ENCODE measurements around the gene B4GALNT2. TPM values are rescaled to one million over a fixed set of nuclear protein-coding genes. Genes with fewer than 3 reads are reported as not detected.

The B4GALNT2 gene
- total and polyA plus RNA-seq, 2 donors (not counting 1 experiment from before 2014, with no cell fraction given), result 0.12 TPM; not detected in 1

GRCh38 chr17:49198211-49198610, 65.6 kb downstream of the B4GALNT2 start:
- no peaks in the 10 kb centered on the region for H3K36me3 ChIP-seq (replicated peaks in 1 of 2; ENCODE audit: control extremely low read depth in 1 of 2, control insufficient read depth in 1 of 2, extremely low read depth in 1 of 2, insufficient read depth in 2 of 2, low read length in 1 of 2)
- DNase-seq (no peak), ATAC-seq (ENCODE audit: low read depth) (no peak)
- no peaks in the 10 kb centered on the region for H3K79me2 ChIP-seq (ENCODE audit: control insufficient read depth, insufficient read depth, low read length)
- intact Hi-C loops (cut with micrococcal nuclease), result loop anchor here (10.0 kb wide), 2 partner anchors 477 to 1093 kb away; partner anchors contain the start of genes CBX1, SNX11 and SPOP
- Mint-ChIP-seq H3K27ac (no peak overlapping the region), H3K4me3 (no peak overlapping the region), H3K27me3 (no peaks in the 10 kb centered on the region), H3K4me1 (peaks cover 17% of the 10 kb centered on the region), H3K9me3 (ENCODE audit: insufficient read depth) (no peaks in the 10 kb centered on the region)
- H2AFZ ChIP-seq (ENCODE audit: insufficient read depth, low read depth, low read length, poor library complexity, severe bottlenecking), result no peak overlapping the region
- no peaks in the 10 kb centered on the region for H4K20me1 ChIP-seq (ENCODE audit: control insufficient read depth, insufficient read depth, low read length, poor library complexity, severe bottlenecking)
- TF ChIP-seq, protein P1, sequence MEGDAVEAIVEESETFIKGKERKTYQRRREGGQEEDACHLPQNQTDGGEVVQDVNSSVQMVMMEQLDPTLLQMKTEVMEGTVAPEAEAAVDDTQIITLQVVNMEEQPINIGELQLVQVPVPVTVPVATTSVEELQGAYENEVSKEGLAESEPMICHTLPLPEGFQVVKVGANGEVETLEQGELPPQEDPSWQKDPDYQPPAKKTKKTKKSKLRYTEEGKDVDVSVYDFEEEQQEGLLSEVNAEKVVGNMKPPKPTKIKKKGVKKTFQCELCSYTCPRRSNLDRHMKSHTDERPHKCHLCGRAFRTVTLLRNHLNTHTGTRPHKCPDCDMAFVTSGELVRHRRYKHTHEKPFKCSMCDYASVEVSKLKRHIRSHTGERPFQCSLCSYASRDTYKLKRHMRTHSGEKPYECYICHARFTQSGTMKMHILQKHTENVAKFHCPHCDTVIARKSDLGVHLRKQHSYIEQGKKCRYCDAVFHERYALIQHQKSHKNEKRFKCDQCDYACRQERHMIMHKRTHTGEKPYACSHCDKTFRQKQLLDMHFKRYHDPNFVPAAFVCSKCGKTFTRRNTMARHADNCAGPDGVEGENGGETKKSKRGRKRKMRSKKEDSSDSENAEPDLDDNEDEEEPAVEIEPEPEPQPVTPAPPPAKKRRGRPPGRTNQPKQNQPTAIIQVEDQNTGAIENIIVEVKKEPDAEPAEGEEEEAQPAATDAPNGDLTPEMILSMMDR (IDR thresholded peaks at IDR 0.05), result no peak
- no peak for TF ChIP-seq EZH2 (IDR thresholded peaks at IDR 0.05; ENCODE audit: borderline replicate concordance, insufficient read depth, low read depth, low read length, poor library complexity, severe bottlenecking)
- whole genome bisulfite sequencing (ENCODE audit: insufficient coverage), result no CpG with 5 or more reads among the region's 2 CpGs
- CTCF ChIA-PET, result interaction anchor here (1.0 to 4.5 kb wide), 8 partner anchors 11 to 28 kb away, joined by 3 to 32 read pairs (median 4); no protein-coding TSS in a partner anchor
- no peaks in the 10 kb centered on the region for H3K9me3 ChIP-seq (ENCODE audit: control extremely low read depth in 1 of 3, control insufficient read depth in 2 of 3, insufficient read depth in 1 of 3, low read length in 2 of 3)
- no peak overlapping the region for H3K27ac ChIP-seq (ENCODE audit: low read length in 2 of 2)
- no peak overlapping the region for H3K4me2 ChIP-seq (replicated peaks; ENCODE audit: low read depth, low read length, poor library complexity, severe bottlenecking)
- no peaks in the 10 kb centered on the region for H3K27me3 ChIP-seq (replicated peaks in 1 of 4; ENCODE audit: control extremely low read depth in 1 of 4, control insufficient read depth in 3 of 4, insufficient read depth in 4 of 4, low read length in 3 of 4)
- H3K9ac ChIP-seq (ENCODE audit: low read length), result no peak overlapping the region
- peaks cover 11 to 14% of the 10 kb centered on the region in 2 donors for H3K4me1 ChIP-seq (ENCODE audit: control insufficient read depth in 2 of 2, insufficient read depth in 2 of 2, low read length in 2 of 2)
- POLR2A ChIA-PET, result interaction anchor here (1.4 kb wide), 1 partner anchor 12 kb away, joined by 4 read pairs; the partner anchor contains the start of genes ABI3 and GNGT2
- H3K4me3 ChIP-seq (ENCODE audit: control extremely low read depth in 1 of 5, extremely low read depth in 1 of 5, insufficient read depth in 1 of 5, low read depth in 2 of 5, low read length in 4 of 5), result no peak overlapping the region

GRCh38 chr17:49200423-49201083, 68.0 kb downstream of the B4GALNT2 start:
- WGBS (ENCODE audit: insufficient coverage), result 96% methylated on average over 6 of the region's 13 CpGs
- DNase-seq, result no peak
- peaks cover 2% of the 10 kb centered on the region for H3K4me1 Mint-ChIP-seq
- Histone ChIP-seq H3K79me2 (ENCODE audit: control insufficient read depth, insufficient read depth, low read length) (no peaks in the 10 kb centered on the region), H3K4me2 (replicated peaks; ENCODE audit: low read depth, low read length, poor library complexity, severe bottlenecking) (no peak overlapping the region), H3K27ac (ENCODE audit: low read length in 2 of 2) (no peak overlapping the region), H3K4me1 (ENCODE audit: control insufficient read depth in 2 of 2, insufficient read depth in 2 of 2, low read length in 2 of 2) (no peaks in the 10 kb centered on the region), H3K4me3 (ENCODE audit: control extremely low read depth in 1 of 5, extremely low read depth in 1 of 5, insufficient read depth in 1 of 5, low read depth in 2 of 5, low read length in 4 of 5) (no peak overlapping the region), H3K27me3 (replicated peaks in 1 of 4; ENCODE audit: control extremely low read depth in 1 of 4, control insufficient read depth in 3 of 4, insufficient read depth in 4 of 4, low read length in 3 of 4) (no peaks in the 10 kb centered on the region), H4K20me1 (ENCODE audit: control insufficient read depth, insufficient read depth, low read length, poor library complexity, severe bottlenecking) (no peaks in the 10 kb centered on the region), H3K9ac (ENCODE audit: low read length) (no peak overlapping the region), H3K9me3 (ENCODE audit: control extremely low read depth in 1 of 3, control insufficient read depth in 2 of 3, insufficient read depth in 1 of 3, low read length in 2 of 3) (no peaks in the 10 kb centered on the region), H2AFZ (ENCODE audit: insufficient read depth, low read depth, low read length, poor library complexity, severe bottlenecking) (no peak overlapping the region), H3K36me3 (replicated peaks in 1 of 2; ENCODE audit: control extremely low read depth in 1 of 2, control insufficient read depth in 1 of 2, extremely low read depth in 1 of 2, insufficient read depth in 2 of 2, low read length in 1 of 2) (no peaks in the 10 kb centered on the region)
- H3K9me3 Mint-ChIP-seq (ENCODE audit: insufficient read depth), result no peaks in the 10 kb centered on the region
- H3K27ac Mint-ChIP-seq, result no peak overlapping the region
- H3K27me3 Mint-ChIP-seq, result no peaks in the 10 kb centered on the region
- no peak overlapping the region for H3K4me3 Mint-ChIP-seq
- POLR2A ChIA-PET, result interaction anchor here (1.4 kb wide), 1 partner anchor 12 kb away, joined by 3 read pairs; no protein-coding TSS in a partner anchor
- intact Hi-C loops (cut with micrococcal nuclease), result no loop called here
- no peak for ATAC-seq (ENCODE audit: low read depth)
- CTCF ChIA-PET, result interaction anchor here (1.9 to 4.5 kb wide), 3 partner anchors 20 to 26 kb away, joined by 7 to 32 read pairs (median 12); no protein-coding TSS in a partner anchor
- no peak for TF ChIP-seq EZH2 (IDR thresholded peaks at IDR 0.05; ENCODE audit: borderline replicate concordance, insufficient read depth, low read depth, low read length, poor library complexity, severe bottlenecking)
- TF ChIP-seq, protein P1 (IDR thresholded peaks at IDR 0.05), result no peak
